H9 (cell line): ENCODE results near the gene CPT1A. TPM values are rescaled to one million over a fixed set of nuclear protein-coding genes. Genes with fewer than 3 reads are reported as not detected.

Source experiments
- DNase-seq: peaks from one replicate; pipeline ENCODE4 v3.0.0-alpha.2; 2017
- H2AFZ ChIP-seq: one replicate; pipeline ENCODE4 v1.6.1; 2013; ENCODE audit warnings: mild to moderate bottlenecking, low read length, control low read depth, moderate library complexity
- H2AK5ac ChIP-seq: 2 replicates; pipeline ENCODE4 v1.6.1; 2013; ENCODE audit warnings: low read length, control low read depth, mixed read lengths; ENCODE audit not compliant: insufficient read length
- H2BK120ac ChIP-seq: one replicate; pipeline ENCODE4 v1.6.1; 2013; ENCODE audit warnings: low read depth, mild to moderate bottlenecking, low read length, control low read depth, inconsistent platforms; ENCODE audit not compliant: poor library complexity, severe bottlenecking
- H2BK12ac ChIP-seq: 2 replicates; pipeline ENCODE4 v1.6.1; 2013; ENCODE audit warnings: low read length, control low read depth, mixed read lengths, low read depth; ENCODE audit not compliant: insufficient read length
- H2BK15ac ChIP-seq: 2 replicates; pipeline ENCODE4 v1.6.1; 2013; ENCODE audit warnings: low read depth, low read length, control low read depth
- H2BK20ac ChIP-seq: one replicate; pipeline ENCODE4 v1.6.1; 2013; ENCODE audit warnings: low read depth, mild to moderate bottlenecking, low read length, control low read depth, inconsistent platforms; ENCODE audit not compliant: poor library complexity, severe bottlenecking
- H2BK5ac ChIP-seq: 2 replicates; pipeline ENCODE4 v1.6.1; 2013; ENCODE audit warnings: low read length, control low read depth, mixed read lengths; ENCODE audit not compliant: insufficient read length
- H3K14ac ChIP-seq: 2 replicates; pipeline ENCODE4 v1.6.1; 2013; ENCODE audit warnings: low read length, control low read depth; ENCODE audit not compliant: insufficient read depth
- H3K18ac ChIP-seq: 2 replicates; pipeline ENCODE4 v1.6.1; 2013; ENCODE audit warnings: low read depth, mild to moderate bottlenecking, mixed read lengths, low read length, control low read depth; ENCODE audit not compliant: insufficient read length
- H3K23ac ChIP-seq: 2 replicates; pipeline ENCODE4 v1.6.1; 2013; ENCODE audit warnings: low read length, control low read depth, mixed read lengths, low read depth; ENCODE audit not compliant: insufficient read length
- H3K23me2 ChIP-seq: 2 replicates; pipeline ENCODE4 v1.6.1; 2013; ENCODE audit warnings: low read depth, mild to moderate bottlenecking, mixed read lengths, low read length, control low read depth; ENCODE audit not compliant: insufficient read length, poor library complexity, severe bottlenecking
- H3K27ac ChIP-seq: 2 replicates; pipeline ENCODE4 v1.5.1; 2013; ENCODE audit warnings: low read length, control low read depth, mixed read lengths, low read depth; ENCODE audit not compliant: insufficient read length
- H3K27me3 ChIP-seq: 2 replicates; pipeline ENCODE4 v1.6.1; 2013; ENCODE audit warnings: low read length, control low read depth, inconsistent platforms; ENCODE audit not compliant: insufficient read depth
- H3K4ac ChIP-seq: 2 replicates; pipeline ENCODE4 v1.6.1; 2013; ENCODE audit warnings: low read depth, mild to moderate bottlenecking, control low read depth, inconsistent platforms, low read length, moderate library complexity
- H3K4me1 ChIP-seq: 2 replicates; pipeline ENCODE4 v1.6.1; 2013; ENCODE audit warnings: low read length, control low read depth, inconsistent platforms; ENCODE audit not compliant: insufficient read depth
- H3K4me2 ChIP-seq: 2 replicates; pipeline ENCODE4 v1.6.1; 2013; ENCODE audit warnings: low read length, control low read depth, mixed read lengths; ENCODE audit not compliant: insufficient read length, insufficient read depth
- H3K56ac ChIP-seq: 2 replicates; pipeline ENCODE4 v1.6.1; 2013; ENCODE audit warnings: low read depth, mild to moderate bottlenecking, mixed read lengths, low read length, control low read depth; ENCODE audit not compliant: insufficient read length
- H3K79me1 ChIP-seq: 2 replicates; pipeline ENCODE4 v1.6.1; 2013; ENCODE audit warnings: low read depth, mild to moderate bottlenecking, moderate library complexity, low read length, control low read depth, inconsistent platforms; ENCODE audit not compliant: insufficient read depth, poor library complexity, severe bottlenecking
- H3K79me2 ChIP-seq: 2 replicates; pipeline ENCODE4 v1.6.1; 2013; ENCODE audit warnings: low read length, control low read depth, inconsistent platforms; ENCODE audit not compliant: insufficient read depth
- H3K9ac ChIP-seq: 2 replicates; pipeline ENCODE4 v1.6.1; 2013; ENCODE audit warnings: low read length, control low read depth, mixed read lengths; ENCODE audit not compliant: insufficient read length; ENCODE audit errors: extremely low read depth
- H3K9me3 ChIP-seq: one replicate; pipeline ENCODE4 v1.6.1; 2013; ENCODE audit warnings: low read depth, low read length, inconsistent platforms; ENCODE audit not compliant: control insufficient read depth
- H3T11ph ChIP-seq: one replicate; pipeline ENCODE4 v1.6.1; 2013; ENCODE audit warnings: mild to moderate bottlenecking, low read length, control low read depth, inconsistent platforms
- H4K20me1 ChIP-seq: one replicate; pipeline ENCODE4 v1.6.1; 2013; ENCODE audit not compliant: control insufficient read depth, insufficient read length, insufficient read depth
- H4K5ac ChIP-seq: 2 replicates; pipeline ENCODE4 v1.6.1; 2013; ENCODE audit warnings: low read depth, mild to moderate bottlenecking, mixed read lengths, low read length, control low read depth; ENCODE audit not compliant: insufficient read length
- H4K8ac ChIP-seq: replicated peaks from 2 replicates; pipeline ENCODE4 v1.6.1; 2013; ENCODE audit warnings: low read length, control low read depth, mixed read lengths, low read depth; ENCODE audit not compliant: insufficient read length
- H4K91ac ChIP-seq: 2 replicates; pipeline ENCODE4 v1.6.1; 2013; ENCODE audit warnings: low read depth, mild to moderate bottlenecking, moderate library complexity, mixed read lengths, low read length, control low read depth; ENCODE audit not compliant: insufficient read length
- H3K27ac Mint-ChIP-seq, 3 experiments: 2 replicates in 2 of 3; 3 replicates in 1 of 3; pipeline ENCODE4 v1.8.0; 2020 to 2021; ENCODE audit warnings: mixed read lengths in 3 of 3, mild to moderate bottlenecking in 1 of 3, moderate library complexity in 1 of 3
- H3K27me3 Mint-ChIP-seq: 2 replicates; pipeline ENCODE4 v1.8.0; 2021; ENCODE audit warnings: low read depth, mild to moderate bottlenecking, moderate library complexity, mixed read lengths
- H3K36me3 Mint-ChIP-seq, 3 experiments: 2 replicates in 2 of 3; 3 replicates in 1 of 3; pipeline ENCODE4 v1.8.0; 2020 to 2021; ENCODE audit warnings: low read depth in 3 of 3, mixed read lengths in 3 of 3; ENCODE audit not compliant: insufficient read depth in 1 of 3
- H3K4me1 Mint-ChIP-seq, 2 experiments: 2 replicates each; pipeline ENCODE4 v1.8.0; 2020; ENCODE audit warnings: mixed read lengths in 2 of 2
- H3K4me3 Mint-ChIP-seq, 2 experiments: 2 replicates in 1 of 2; 3 replicates in 1 of 2; pipeline ENCODE4 v1.8.0; 2020 to 2021; ENCODE audit warnings: mild to moderate bottlenecking in 2 of 2, mixed read lengths in 2 of 2, moderate library complexity in 1 of 2
- H3K9me3 Mint-ChIP-seq, 2 experiments: 2 replicates in 1 of 2; 3 replicates in 1 of 2; pipeline ENCODE4 v1.8.0; 2020; ENCODE audit warnings: mild to moderate bottlenecking in 2 of 2, mixed read lengths in 2 of 2, moderate library complexity in 1 of 2
- CTCF ChIP-seq: fragments of 200-600 bp; sonication (generic); conservative IDR thresholded peaks from 3 replicates; pipeline ENCODE4 v1.8.0; 2021; ENCODE audit warnings: antibody characterized with exemption, mild to moderate bottlenecking
- WGBS: extraction: QIAGEN DNeasy Blood & Tissue Kit; methylation state at CpG from one replicate; pipeline ENCODE4 v1.1.7; 2013; ENCODE audit warnings: missing lambda C conversion rate, low lambda C conversion rate, mixed read lengths; ENCODE audit not compliant: insufficient read length; ENCODE audit errors: extremely low coverage; 5-methylcytosine and 5-hydroxymethylcytosine counted together
- total RNA-seq: library from RNA; stranded (reverse); gene quantifications from 2 replicates; pipeline ENCODE4 v1.2.1, GENCODE V29; 2021

CPT1A gene
- total RNA-seq, 1 experiment from 2014 or later: 7.5 TPM

- no CpG with 5 or more reads among the region's 6 CpGs for WGBS
- no peak overlapping the region for H2AFZ ChIP-seq
- no peak overlapping the region for H3K18ac ChIP-seq
- no peaks in the 10 kb centered on the region for H4K20me1 ChIP-seq
- H2BK5ac ChIP-seq: no peak overlapping the region
- no peaks in the 10 kb centered on the region for H3K9me3 ChIP-seq
- H3K56ac ChIP-seq: no peak overlapping the region
- no peak overlapping the region for H2BK120ac ChIP-seq
- H2AK5ac ChIP-seq: no peak overlapping the region
- no peaks in the 10 kb centered on the region for H3K79me1 ChIP-seq
- H2BK20ac ChIP-seq: no peak overlapping the region
- Mint-ChIP-seq H3K9me3 (peaks cover 12 to 14% of the 10 kb centered on the region in 2 experiments; a peak in 4 of 5 replicates), H3K4me1 (peaks cover 0 to 9% of the 10 kb centered on the region in 2 experiments; a peak in 2 of 4 replicates), H3K27me3 (peaks cover 10% of the 10 kb centered on the region), H3K4me3 (no peak overlapping the region), H3K27ac (no peak overlapping the region), H3K36me3 (peaks cover 1 to 8% (median 5%) of the 10 kb centered on the region in 3 experiments; a peak in 4 of 7 replicates)
- H3K4me1 ChIP-seq: no peaks in the 10 kb centered on the region
- no peaks in the 10 kb centered on the region for H3K27me3 ChIP-seq
- H3K14ac ChIP-seq: no peak overlapping the region
- no peak overlapping the region for H3T11ph ChIP-seq
- no peaks in the 10 kb centered on the region for H3K79me2 ChIP-seq
- H3K4ac ChIP-seq: no peak overlapping the region
- H2BK15ac ChIP-seq: no peak overlapping the region
- no peak overlapping the region for H4K8ac ChIP-seq
- TF ChIP-seq CTCF: no peak
- H3K23ac ChIP-seq: no peak overlapping the region
- H3K9ac ChIP-seq: no peak overlapping the region
- H4K91ac ChIP-seq: no peak overlapping the region
- no peak overlapping the region for H3K4me2 ChIP-seq
- H3K27ac ChIP-seq: no peak overlapping the region
- H4K5ac ChIP-seq: no peak overlapping the region
- DNase-seq: no peak
- H2BK12ac ChIP-seq: no peak overlapping the region
- H3K23me2 ChIP-seq: no peaks in the 10 kb centered on the region
Observed at GRCh38 chr11:68862421-68862820, 20.7 kb upstream of the CPT1A start.
